ENCODE data around the gene KCTD21.
"Not testable (repeated sequence)": the region's sequence is repeated elsewhere in the genome, so short reads cannot be mapped to it uniquely, and the experiment has no call there.

DNA sequence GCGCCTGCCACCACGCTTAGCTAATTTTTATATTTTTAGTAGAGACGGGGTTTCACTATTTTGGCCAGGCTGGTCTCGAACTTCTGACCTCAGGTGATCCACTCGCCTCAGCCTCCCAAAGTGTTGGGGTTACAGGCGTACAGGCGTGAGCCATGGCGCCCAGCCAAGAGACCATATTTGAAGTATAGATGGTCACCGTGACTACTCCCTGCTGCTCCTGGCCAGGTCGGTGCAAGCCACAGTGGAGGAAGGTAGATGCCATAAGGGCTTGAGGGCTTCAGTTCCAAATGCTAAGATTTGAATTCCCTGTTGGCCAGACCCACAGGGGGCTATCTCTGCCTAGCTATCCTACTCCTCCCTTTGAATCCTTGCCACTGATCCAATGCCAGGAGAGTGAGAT lies 34.3 kb upstream of the KCTD21 start:
- TF ChIP-seq, protein P1, sequence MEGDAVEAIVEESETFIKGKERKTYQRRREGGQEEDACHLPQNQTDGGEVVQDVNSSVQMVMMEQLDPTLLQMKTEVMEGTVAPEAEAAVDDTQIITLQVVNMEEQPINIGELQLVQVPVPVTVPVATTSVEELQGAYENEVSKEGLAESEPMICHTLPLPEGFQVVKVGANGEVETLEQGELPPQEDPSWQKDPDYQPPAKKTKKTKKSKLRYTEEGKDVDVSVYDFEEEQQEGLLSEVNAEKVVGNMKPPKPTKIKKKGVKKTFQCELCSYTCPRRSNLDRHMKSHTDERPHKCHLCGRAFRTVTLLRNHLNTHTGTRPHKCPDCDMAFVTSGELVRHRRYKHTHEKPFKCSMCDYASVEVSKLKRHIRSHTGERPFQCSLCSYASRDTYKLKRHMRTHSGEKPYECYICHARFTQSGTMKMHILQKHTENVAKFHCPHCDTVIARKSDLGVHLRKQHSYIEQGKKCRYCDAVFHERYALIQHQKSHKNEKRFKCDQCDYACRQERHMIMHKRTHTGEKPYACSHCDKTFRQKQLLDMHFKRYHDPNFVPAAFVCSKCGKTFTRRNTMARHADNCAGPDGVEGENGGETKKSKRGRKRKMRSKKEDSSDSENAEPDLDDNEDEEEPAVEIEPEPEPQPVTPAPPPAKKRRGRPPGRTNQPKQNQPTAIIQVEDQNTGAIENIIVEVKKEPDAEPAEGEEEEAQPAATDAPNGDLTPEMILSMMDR (IDR thresholded peaks at IDR 0.05), result not testable (repeated sequence)
- TF ChIP-seq EZH2 (IDR thresholded peaks at IDR 0.05; ENCODE audit: borderline replicate concordance, insufficient read depth, low read depth, low read length, poor library complexity, severe bottlenecking), result not testable (repeated sequence)
